GM10266 (cell line): ENCODE measurements around the gene CETP.
"Not testable (repeated sequence)": the region's sequence is repeated elsewhere in the genome, so short reads cannot be mapped to it uniquely, and the experiment has no call there.

ENCODE experiments used
- DNase-seq: peaks from one replicate; pipeline ENCODE4 v3.0.0; 2012; ENCODE audit errors: extremely low spot score
- TF ChIP-seq, protein P1 (sequence below): IDR thresholded peaks from 2 replicates; pipeline ENCODE4 v1.5.1; 2012; ENCODE audit warnings: mild to moderate bottlenecking, low read depth; ENCODE audit not compliant: control insufficient read depth, insufficient read depth; ENCODE audit errors: missing control alignments

Gene CETP

GRCh38 chr16:56985288-56985961 is 23.7 kb downstream of the CETP start:
- DNase-seq, result no peak
- TF ChIP-seq, protein P1, sequence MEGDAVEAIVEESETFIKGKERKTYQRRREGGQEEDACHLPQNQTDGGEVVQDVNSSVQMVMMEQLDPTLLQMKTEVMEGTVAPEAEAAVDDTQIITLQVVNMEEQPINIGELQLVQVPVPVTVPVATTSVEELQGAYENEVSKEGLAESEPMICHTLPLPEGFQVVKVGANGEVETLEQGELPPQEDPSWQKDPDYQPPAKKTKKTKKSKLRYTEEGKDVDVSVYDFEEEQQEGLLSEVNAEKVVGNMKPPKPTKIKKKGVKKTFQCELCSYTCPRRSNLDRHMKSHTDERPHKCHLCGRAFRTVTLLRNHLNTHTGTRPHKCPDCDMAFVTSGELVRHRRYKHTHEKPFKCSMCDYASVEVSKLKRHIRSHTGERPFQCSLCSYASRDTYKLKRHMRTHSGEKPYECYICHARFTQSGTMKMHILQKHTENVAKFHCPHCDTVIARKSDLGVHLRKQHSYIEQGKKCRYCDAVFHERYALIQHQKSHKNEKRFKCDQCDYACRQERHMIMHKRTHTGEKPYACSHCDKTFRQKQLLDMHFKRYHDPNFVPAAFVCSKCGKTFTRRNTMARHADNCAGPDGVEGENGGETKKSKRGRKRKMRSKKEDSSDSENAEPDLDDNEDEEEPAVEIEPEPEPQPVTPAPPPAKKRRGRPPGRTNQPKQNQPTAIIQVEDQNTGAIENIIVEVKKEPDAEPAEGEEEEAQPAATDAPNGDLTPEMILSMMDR, result no peak

- DNase-seq, result no peak
- TF ChIP-seq, protein P1, result no peak
These were observed 24.2 kb downstream of the CETP start for GRCh38 chr16:56985962-56986360.

GRCh38 chr16:56986361-56986760 is 24.6 kb downstream of the CETP start:
- TF ChIP-seq, protein P1, result no peak
- no peak for DNase-seq

DNA sequence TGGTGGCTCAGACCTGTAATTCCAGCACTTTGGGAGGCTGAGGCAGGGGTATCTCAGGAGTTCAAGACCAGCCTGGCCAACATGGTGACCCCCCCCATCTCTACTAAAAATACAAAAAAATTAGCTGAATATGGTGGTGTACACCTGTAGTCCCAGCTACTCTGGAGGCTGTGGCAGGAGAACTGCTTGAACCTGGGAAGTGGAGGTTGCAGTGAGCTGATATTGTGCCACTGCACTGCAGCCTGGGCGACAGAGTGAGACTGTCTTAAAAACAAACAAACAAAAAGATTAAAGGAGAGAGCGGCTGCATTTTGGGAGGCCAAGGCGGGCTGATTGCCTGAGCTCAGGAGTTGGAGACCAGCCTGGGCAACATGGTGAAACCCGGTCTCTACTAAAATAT is 25.2 kb downstream of the CETP start:
- DNase-seq, result not testable (repeated sequence)

DNA sequence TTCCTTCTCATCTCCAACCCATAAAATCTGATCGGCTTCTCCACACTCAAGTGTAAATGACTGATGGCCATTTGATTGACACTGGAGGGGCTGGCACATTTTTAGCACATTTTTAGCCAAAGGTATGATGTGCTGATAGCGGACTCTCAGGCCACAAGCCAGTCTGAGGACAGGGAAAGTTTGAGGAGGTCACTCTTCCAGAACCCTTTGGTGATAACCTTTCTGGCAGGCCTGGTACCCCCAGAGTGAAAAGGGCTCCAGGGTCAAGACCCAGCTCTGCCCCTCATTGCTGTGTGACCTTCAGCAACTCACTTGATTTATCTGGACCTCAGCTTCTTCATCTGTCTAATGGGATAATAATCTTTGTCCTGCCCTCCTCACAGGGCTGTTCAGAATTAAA is 25.9 kb downstream of the CETP start:
- DNase-seq, result no peak
- TF ChIP-seq, protein P1, result no peak

GRCh38 chr16:56988161-56988947 is 26.6 kb downstream of the CETP start:
- TF ChIP-seq, protein P1, result no peak
- DNase-seq, result no peak

DNA sequence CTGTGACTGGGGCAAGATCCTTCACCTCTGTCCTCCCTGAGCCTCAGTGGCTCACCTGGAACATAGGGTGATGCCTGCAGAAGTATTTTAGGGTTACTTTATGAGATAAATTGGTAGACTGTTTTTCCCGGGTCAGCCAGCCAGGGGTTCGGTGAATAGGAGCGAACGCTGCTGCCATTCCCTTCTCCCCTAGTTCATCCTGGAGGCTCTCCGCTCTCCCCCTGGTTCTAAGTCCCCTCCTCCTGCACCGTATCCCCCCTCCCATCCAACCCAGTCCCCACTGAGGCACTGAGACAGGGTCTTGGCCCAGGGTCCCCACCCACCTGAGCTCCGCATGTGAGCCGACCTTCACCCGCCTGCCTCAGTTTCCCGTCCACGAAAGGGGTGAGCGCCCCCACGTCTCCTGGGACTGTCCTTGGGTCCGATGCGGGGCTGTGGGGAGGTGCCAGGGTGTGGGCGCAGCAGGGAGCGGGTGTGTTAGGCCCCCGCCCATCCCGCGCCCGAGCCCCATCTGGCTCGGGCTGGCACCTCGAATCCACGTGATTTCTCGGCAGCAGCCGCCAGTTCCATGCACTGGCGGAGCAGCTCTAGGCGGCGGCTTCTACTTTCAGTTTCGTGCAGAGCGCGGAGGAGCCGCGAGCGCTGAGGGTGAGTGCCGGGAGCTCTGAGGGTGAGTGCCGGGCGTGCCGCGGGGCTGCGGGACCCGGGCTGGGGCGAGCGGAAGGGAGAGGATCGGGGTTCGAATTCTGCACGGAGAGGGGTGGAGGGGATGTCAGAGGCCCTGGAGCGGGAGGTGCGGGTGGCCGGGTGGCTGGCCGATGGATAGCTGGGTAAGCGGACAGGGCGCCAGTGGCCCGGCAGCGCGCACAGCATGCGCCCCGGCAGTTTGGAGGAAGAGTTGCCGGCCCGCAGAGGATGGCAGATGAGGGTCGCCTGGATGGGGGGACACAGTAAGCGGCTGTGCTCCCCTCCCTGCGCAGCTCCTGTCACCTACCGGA is 27.5 kb downstream of the CETP start, which contains the start of gene NLRC5:
Gene NLRC5, plus strand, starts transcription at position 610 of the 998 bp plus-strand sequence. CDS start 31,156 bp downstream, outside the sequence.
- TF ChIP-seq, protein P1, result no peak
- DNase-seq, result peak; percentile 77
